ENCODE measurements around the gene MCEE.

The MCEE gene

DNA sequence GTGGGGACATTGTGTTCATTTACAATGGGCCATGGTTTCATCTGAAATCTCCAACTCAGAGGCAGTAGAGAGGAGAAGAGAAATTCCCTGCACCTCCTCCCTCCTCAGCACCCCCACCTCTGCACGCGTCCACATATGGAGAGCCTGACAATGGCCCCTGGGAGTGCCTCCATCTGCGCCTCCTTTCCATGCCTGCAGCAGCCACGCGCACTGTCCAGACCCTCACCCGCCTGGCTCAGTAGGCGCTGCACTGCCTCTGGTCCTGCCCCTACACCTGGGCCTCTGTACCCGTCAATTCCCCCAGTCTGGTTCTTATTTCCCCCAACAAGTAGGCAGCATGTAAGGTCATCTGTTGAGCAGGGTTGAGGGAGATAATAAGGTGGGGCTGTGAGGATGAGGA is 24.2 kb upstream of the MCEE start:
- Histone ChIP-seq H4K20me1 (ENCODE audit: insufficient read depth) (no peaks in the 10 kb centered on the region), H3K36me3 (ENCODE audit: insufficient read depth) (peaks cover 1% of the 10 kb centered on the region; the same call in 1 of the 2 replicates)
- TF ChIP-seq, protein P1, sequence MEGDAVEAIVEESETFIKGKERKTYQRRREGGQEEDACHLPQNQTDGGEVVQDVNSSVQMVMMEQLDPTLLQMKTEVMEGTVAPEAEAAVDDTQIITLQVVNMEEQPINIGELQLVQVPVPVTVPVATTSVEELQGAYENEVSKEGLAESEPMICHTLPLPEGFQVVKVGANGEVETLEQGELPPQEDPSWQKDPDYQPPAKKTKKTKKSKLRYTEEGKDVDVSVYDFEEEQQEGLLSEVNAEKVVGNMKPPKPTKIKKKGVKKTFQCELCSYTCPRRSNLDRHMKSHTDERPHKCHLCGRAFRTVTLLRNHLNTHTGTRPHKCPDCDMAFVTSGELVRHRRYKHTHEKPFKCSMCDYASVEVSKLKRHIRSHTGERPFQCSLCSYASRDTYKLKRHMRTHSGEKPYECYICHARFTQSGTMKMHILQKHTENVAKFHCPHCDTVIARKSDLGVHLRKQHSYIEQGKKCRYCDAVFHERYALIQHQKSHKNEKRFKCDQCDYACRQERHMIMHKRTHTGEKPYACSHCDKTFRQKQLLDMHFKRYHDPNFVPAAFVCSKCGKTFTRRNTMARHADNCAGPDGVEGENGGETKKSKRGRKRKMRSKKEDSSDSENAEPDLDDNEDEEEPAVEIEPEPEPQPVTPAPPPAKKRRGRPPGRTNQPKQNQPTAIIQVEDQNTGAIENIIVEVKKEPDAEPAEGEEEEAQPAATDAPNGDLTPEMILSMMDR (conservative IDR thresholded peaks at IDR 0.05; ENCODE audit: low read depth, low read length), result no peak

DNA sequence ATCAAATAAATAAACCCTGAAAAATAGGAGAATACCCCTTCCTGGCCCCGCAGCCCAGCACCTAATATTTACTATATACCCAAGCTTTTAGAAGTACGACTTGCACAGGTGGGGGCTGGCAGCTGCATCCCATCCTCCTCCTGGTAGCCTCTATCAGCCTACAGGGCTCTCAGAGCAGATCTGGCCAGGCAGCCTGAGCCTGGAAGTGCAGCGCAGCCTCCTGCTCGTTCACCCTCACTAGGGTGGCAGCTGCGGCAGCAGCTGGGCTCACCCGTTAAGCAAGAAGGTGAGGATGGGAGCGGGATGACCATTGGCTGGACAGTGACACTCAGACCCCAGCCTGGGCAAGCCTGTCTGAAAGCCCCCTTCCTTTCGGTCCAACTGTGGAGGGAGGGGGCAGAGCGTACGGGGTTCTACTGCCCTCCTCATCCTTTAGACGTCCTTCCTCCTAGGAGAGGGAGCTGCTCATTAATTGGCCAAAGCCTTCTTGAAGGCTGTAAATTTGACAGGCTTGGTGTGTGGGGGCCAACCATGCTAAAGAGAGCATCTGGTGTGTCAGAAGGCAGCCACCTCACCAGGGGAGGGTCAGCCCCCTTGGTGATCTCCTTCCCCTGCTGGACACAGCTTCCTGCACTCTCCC is 23.7 kb upstream of the MCEE start:
- H3K36me3 ChIP-seq (ENCODE audit: insufficient read depth), result peaks cover 6% of the 10 kb centered on the region; the same call in 1 of the 2 replicates
- no peak overlapping the region for H2AFZ ChIP-seq (ENCODE audit: low read depth)
- H3K27me3 ChIP-seq (ENCODE audit: insufficient read depth, low read depth), result no peaks in the 10 kb centered on the region
- peaks cover 10% of the 10 kb centered on the region for H3K4me1 ChIP-seq (ENCODE audit: low read depth, poor library complexity, severe bottlenecking)
- no peak overlapping the region for H3K27ac ChIP-seq
- H3K9ac ChIP-seq, result no peak overlapping the region
- no peaks in the 10 kb centered on the region for H3K79me2 ChIP-seq (ENCODE audit: insufficient read depth, low read depth)
- H3K4me2 ChIP-seq, result no peak overlapping the region
- H4K20me1 ChIP-seq (ENCODE audit: insufficient read depth), result no peaks in the 10 kb centered on the region
- TF ChIP-seq, protein P1 (conservative IDR thresholded peaks at IDR 0.05; ENCODE audit: low read depth, low read length), result no peak
- no peak overlapping the region for H3K4me3 ChIP-seq (IDR thresholded peaks at IDR 0.05; ENCODE audit: insufficient read depth, low read depth, low read length)

More for the DNA sequence above, 24.2 kb upstream of the MCEE start:
- H2AFZ ChIP-seq (ENCODE audit: low read depth), result no peak overlapping the region
- H3K4me3 ChIP-seq (IDR thresholded peaks at IDR 0.05; ENCODE audit: insufficient read depth, low read depth, low read length), result no peak overlapping the region
- peaks cover 10% of the 10 kb centered on the region for H3K4me1 ChIP-seq (ENCODE audit: low read depth, poor library complexity, severe bottlenecking)
- H3K27me3 ChIP-seq (ENCODE audit: insufficient read depth, low read depth), result no peaks in the 10 kb centered on the region
- no peaks in the 10 kb centered on the region for H3K79me2 ChIP-seq (ENCODE audit: insufficient read depth, low read depth)
- no peak overlapping the region for H3K27ac ChIP-seq
- H3K9ac ChIP-seq, result no peak overlapping the region
- no peak overlapping the region for H3K4me2 ChIP-seq

DNA sequence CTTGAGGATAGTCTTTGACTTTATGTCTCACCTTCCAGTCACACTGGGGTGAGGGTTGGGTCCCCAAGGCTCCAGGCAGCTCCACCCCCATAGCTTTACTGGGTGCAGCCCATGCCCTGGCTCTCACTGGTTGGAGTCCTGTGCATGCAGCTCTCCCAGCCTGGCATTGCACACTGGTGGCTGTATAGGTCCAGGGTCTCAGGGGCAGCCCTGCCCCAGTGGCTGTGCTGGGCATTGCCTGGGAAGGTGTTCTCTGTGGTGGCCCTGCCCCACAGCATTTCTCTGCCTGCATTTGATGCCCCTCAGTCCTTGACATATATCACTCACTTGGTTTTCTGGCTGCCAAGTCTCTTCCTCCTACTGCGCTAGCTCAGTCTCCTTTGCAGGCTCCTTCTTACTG is 21.6 kb upstream of the MCEE start:
- no peaks in the 10 kb centered on the region for H4K20me1 ChIP-seq (ENCODE audit: insufficient read depth)
- H3K4me2 ChIP-seq, result no peak overlapping the region
- no peak overlapping the region for H2AFZ ChIP-seq (ENCODE audit: low read depth)
- H3K79me2 ChIP-seq (ENCODE audit: insufficient read depth, low read depth), result no peaks in the 10 kb centered on the region
- H3K4me1 ChIP-seq (ENCODE audit: low read depth, poor library complexity, severe bottlenecking), result peaks cover 3% of the 10 kb centered on the region
- H3K4me3 ChIP-seq (IDR thresholded peaks at IDR 0.05; ENCODE audit: insufficient read depth, low read depth, low read length), result no peak overlapping the region
- H3K27ac ChIP-seq, result no peak overlapping the region
- H3K9ac ChIP-seq, result no peak overlapping the region
- TF ChIP-seq, protein P1 (conservative IDR thresholded peaks at IDR 0.05; ENCODE audit: low read depth, low read length), result no peak
- H3K36me3 ChIP-seq (ENCODE audit: insufficient read depth), result peaks cover 6% of the 10 kb centered on the region; the same call in 1 of the 2 replicates
- H3K27me3 ChIP-seq (ENCODE audit: insufficient read depth, low read depth), result no peaks in the 10 kb centered on the region

DNA sequence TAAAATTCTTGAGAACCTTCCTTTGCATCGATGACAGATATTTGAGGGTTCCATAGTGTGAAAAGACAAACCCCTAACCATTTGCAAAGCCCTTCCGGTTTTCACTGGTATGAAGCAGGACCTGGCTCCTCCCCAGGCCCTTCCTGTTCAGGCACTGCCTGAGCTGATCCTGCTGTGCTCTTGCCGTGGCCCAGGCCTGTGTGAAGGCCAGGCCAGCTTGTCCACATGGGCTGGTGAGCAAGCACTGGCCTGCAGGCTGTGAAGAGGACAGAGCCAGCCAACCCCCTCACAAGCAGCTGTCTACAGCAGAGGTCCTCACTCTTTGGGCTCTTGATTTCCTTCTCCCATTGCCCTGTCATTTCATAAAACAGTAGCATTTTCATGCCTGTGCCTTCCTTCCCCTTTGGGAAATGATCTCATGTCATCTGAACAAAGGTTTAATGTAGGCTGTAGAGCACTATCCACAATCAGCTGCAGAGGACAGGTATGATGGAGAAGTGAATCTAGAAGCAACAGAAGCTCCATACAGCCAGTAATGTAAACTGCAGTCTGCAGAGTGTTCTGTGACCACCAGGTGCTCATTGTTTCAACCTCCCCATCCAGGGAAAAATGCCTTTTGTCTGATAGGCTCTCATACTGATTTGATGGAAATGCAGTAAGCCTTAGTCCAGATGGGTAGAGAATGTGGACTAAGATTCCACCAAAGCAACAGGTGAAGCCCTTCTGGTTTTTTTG is 20.2 kb upstream of the MCEE start:
- H3K4me3 ChIP-seq (IDR thresholded peaks at IDR 0.05; ENCODE audit: insufficient read depth, low read depth, low read length), result no peak overlapping the region
- H3K27me3 ChIP-seq (ENCODE audit: insufficient read depth, low read depth), result no peaks in the 10 kb centered on the region
- H3K27ac ChIP-seq, result no peak overlapping the region
- no peak overlapping the region for H2AFZ ChIP-seq (ENCODE audit: low read depth)
- no peaks in the 10 kb centered on the region for H4K20me1 ChIP-seq (ENCODE audit: insufficient read depth)
- no peak overlapping the region for H3K9ac ChIP-seq
- no peaks in the 10 kb centered on the region for H3K4me1 ChIP-seq (ENCODE audit: low read depth, poor library complexity, severe bottlenecking)
- no peak overlapping the region for H3K4me2 ChIP-seq
- TF ChIP-seq, protein P1 (conservative IDR thresholded peaks at IDR 0.05; ENCODE audit: low read depth, low read length), result no peak
- H3K79me2 ChIP-seq (ENCODE audit: insufficient read depth, low read depth), result no peaks in the 10 kb centered on the region
- peaks cover 6% of the 10 kb centered on the region; the same call in 1 of the 2 replicates for H3K36me3 ChIP-seq (ENCODE audit: insufficient read depth)
